Measurements from ENCODE around the gene PDE11A. TPM values are rescaled to one million over a fixed set of nuclear protein-coding genes. Genes with fewer than 3 reads are reported as not detected.

PDE11A gene
- total and polyA plus RNA-seq, 2 donors from 2014 or later = 0.58 to 0.82 TPM

GRCh38 chr2:177578454-177578853, 494.1 kb downstream of the PDE11A start:
- Histone ChIP-seq H3K36me3 (ENCODE audit: control insufficient read depth in 2 of 3, insufficient read depth in 3 of 3, low read length in 3 of 3) (no peaks in the 10 kb centered on the region), H3K4me3 (ENCODE audit: low read length in 3 of 3) (no peak overlapping the region)

GRCh38 chr2:177577075-177577474, 495.5 kb downstream of the PDE11A start:
- Histone ChIP-seq H3K9me3 (ENCODE audit: control insufficient read depth in 2 of 3, insufficient read depth in 1 of 3, low read length in 3 of 3) (no peaks in the 10 kb centered on the region), H3K4me3 (ENCODE audit: low read length in 3 of 3) (no peak overlapping the region), H3K9ac (ENCODE audit: low read length in 3 of 3) (no peak overlapping the region), H3K36me3 (ENCODE audit: control insufficient read depth in 2 of 3, insufficient read depth in 3 of 3, low read length in 3 of 3) (no peaks in the 10 kb centered on the region), H3K27ac (ENCODE audit: low read depth in 2 of 2, low read length in 2 of 2) (no peak overlapping the region), H3K27me3 (ENCODE audit: control insufficient read depth, insufficient read depth, low read length) (no peaks in the 10 kb centered on the region), H3K4me1 (ENCODE audit: control insufficient read depth in 2 of 3, insufficient read depth in 2 of 3, low read depth in 1 of 3, low read length in 3 of 3) (no peaks in the 10 kb centered on the region)
- FAIRE-seq = no peak
- intact Hi-C loops (cut with DNase I) = no loop called here
- TF ChIP-seq CTCF (IDR thresholded peaks at IDR 0.05; ENCODE audit: borderline replicate concordance, extremely low read depth, insufficient read depth) = no peak
- no peak for DNase-seq

More at GRCh38 chr2:177578454-177578853, 494.1 kb downstream of the PDE11A start:
- no peak for FAIRE-seq
- Histone ChIP-seq H3K27ac (ENCODE audit: low read depth in 2 of 2, low read length in 2 of 2) (no peak overlapping the region), H3K9me3 (ENCODE audit: control insufficient read depth in 2 of 3, insufficient read depth in 1 of 3, low read length in 3 of 3) (no peaks in the 10 kb centered on the region), H3K4me1 (ENCODE audit: control insufficient read depth in 2 of 3, insufficient read depth in 2 of 3, low read depth in 1 of 3, low read length in 3 of 3) (no peaks in the 10 kb centered on the region), H3K9ac (ENCODE audit: low read length in 3 of 3) (no peak overlapping the region), H3K27me3 (ENCODE audit: control insufficient read depth, insufficient read depth, low read length) (no peaks in the 10 kb centered on the region)
- TF ChIP-seq CTCF (IDR thresholded peaks at IDR 0.05; ENCODE audit: borderline replicate concordance, extremely low read depth, insufficient read depth) = no peak
- intact Hi-C loops (cut with DNase I) = no loop called here
- DNase-seq = no peak

GRCh38 chr2:177575358-177575757, 497.2 kb downstream of the PDE11A start:
- no peak for FAIRE-seq
- H3K9me3 ChIP-seq (ENCODE audit: control insufficient read depth in 2 of 3, insufficient read depth in 1 of 3, low read length in 3 of 3) = no peaks in the 10 kb centered on the region
- DNase-seq = no peak

More at GRCh38 chr2:177575358-177575757, 497.2 kb downstream of the PDE11A start:
- TF ChIP-seq CTCF (IDR thresholded peaks at IDR 0.05; ENCODE audit: borderline replicate concordance, extremely low read depth, insufficient read depth) = no peak
- Histone ChIP-seq H3K27me3 (ENCODE audit: control insufficient read depth, insufficient read depth, low read length) (no peaks in the 10 kb centered on the region), H3K4me1 (ENCODE audit: control insufficient read depth in 2 of 3, insufficient read depth in 2 of 3, low read depth in 1 of 3, low read length in 3 of 3) (no peaks in the 10 kb centered on the region), H3K36me3 (ENCODE audit: control insufficient read depth in 2 of 3, insufficient read depth in 3 of 3, low read length in 3 of 3) (no peaks in the 10 kb centered on the region), H3K27ac (ENCODE audit: low read depth in 2 of 2, low read length in 2 of 2) (no peak overlapping the region), H3K4me3 (ENCODE audit: low read length in 3 of 3) (no peak overlapping the region), H3K9ac (ENCODE audit: low read length in 3 of 3) (no peak overlapping the region)
- intact Hi-C loops (cut with DNase I) = no loop called here

All from kidney (tissue), 14 donors.